ENCODE results near the gene GRAPL.
"Not testable (repeated sequence)": the region's sequence is repeated elsewhere in the genome, so short reads cannot be mapped to it uniquely, and the experiment has no call there.

Gene GRAPL

DNA sequence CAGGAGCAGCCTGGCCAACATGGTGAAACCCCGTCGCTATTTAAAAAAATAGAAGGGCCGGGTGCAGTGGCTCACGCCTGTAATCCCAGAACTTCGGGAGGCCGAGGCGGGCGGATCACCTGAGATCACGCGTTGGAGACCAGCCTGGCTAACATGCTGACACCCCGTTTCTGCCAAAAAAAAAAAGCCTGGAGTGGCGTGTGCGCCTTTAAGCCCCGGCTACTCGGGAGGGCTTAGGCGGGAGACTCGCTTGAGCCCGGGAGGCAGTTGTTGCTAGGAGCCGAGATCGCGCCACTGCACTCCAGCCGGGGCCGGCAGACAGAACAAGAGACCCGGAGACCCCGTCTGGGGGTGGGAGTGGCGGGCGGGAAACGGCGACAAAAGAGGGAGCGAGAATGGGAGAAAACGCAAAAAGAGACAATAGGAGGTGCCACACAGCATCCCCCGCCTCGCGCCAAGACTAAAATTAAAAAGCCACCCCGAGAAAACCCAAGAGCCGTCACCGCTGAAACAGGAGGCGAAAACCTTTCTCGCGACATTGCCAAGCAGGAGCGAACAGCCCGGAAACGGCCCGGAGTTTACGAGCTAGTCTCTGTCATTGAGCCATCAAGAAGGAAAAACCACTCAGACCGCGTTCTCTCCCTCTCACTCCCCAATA is 15.5 kb upstream of the GRAPL start:
- H3K4me3 ChIP-seq (ENCODE audit: extremely low read depth, insufficient read depth, low read length, poor library complexity, severe bottlenecking), result peak overlapping the region; percentile 29
- H3K4me1 ChIP-seq (ENCODE audit: control insufficient read depth, insufficient read depth, low read length, poor library complexity, severe bottlenecking); H3K36me3 ChIP-seq (ENCODE audit: control insufficient read depth, insufficient read depth, low read length); H3K9me3 ChIP-seq (ENCODE audit: control insufficient read depth, low read length): not testable (repeated sequence)
- WGBS, 2 experiments (ENCODE audit: insufficient coverage in 2 of 2), result 0 to 2% methylated on average over 3 to 8 of the region's 47 CpGs
- H3K27ac ChIP-seq (ENCODE audit: low read depth, low read length, severe bottlenecking), result peak overlapping the region; percentile 53

DNA sequence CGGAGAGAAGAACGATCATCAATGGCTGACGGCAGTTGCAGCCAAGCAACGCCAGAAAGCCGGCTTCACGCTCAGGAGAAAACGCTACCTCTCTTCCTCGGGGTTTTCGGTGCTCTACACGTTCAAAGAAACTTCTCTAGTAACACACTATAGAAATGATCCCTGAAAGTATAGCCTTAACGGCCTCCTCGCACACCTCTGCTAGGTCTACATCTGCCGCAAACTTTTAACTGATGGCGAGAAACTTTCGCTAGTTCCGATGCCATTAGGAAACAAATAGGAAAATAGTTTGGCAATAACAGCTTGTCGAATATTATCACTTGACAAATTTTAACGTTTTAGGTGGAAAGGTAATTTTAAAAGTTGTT is 14.9 kb upstream of the GRAPL start:
- H3K4me1 ChIP-seq (ENCODE audit: control insufficient read depth, insufficient read depth, low read length, poor library complexity, severe bottlenecking); H3K9me3 ChIP-seq (ENCODE audit: control insufficient read depth, low read length); H3K36me3 ChIP-seq (ENCODE audit: control insufficient read depth, insufficient read depth, low read length); H3K4me3 ChIP-seq (ENCODE audit: extremely low read depth, insufficient read depth, low read length, poor library complexity, severe bottlenecking): not testable (repeated sequence)
- WGBS, 2 experiments (ENCODE audit: insufficient coverage in 2 of 2), result no CpG with 5 or more reads among the region's 18 CpGs
- peak overlapping the region; percentile 41 for H3K27ac ChIP-seq (ENCODE audit: low read depth, low read length, severe bottlenecking)

DNA sequence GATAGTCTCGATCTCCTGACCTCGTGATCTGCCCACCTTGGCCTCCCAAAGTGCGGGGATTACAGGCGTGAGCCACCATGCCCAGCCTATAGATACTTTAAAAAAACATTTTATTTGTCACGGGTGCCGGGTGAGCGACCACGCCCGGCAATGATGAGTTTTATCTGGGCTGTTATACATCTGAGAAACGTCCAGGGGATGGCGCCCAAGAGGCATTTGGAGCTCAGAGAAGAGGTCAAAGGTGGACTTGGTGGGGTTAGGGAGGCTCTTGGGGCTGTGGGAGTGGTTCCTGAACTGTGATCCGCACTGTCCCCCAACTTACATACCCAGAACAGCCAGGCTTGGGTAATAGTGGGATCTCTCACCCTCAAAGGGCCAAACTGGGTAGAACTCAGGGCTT is 8.7 kb upstream of the GRAPL start:
- not testable (repeated sequence) for H3K4me1 ChIP-seq (ENCODE audit: control insufficient read depth, insufficient read depth, low read length, poor library complexity, severe bottlenecking); H3K4me3 ChIP-seq (ENCODE audit: extremely low read depth, insufficient read depth, low read length, poor library complexity, severe bottlenecking); H3K9me3 ChIP-seq (ENCODE audit: control insufficient read depth, low read length); H3K27ac ChIP-seq (ENCODE audit: low read depth, low read length, severe bottlenecking); H3K36me3 ChIP-seq (ENCODE audit: control insufficient read depth, insufficient read depth, low read length)
- no CpG with 5 or more reads among the region's 12 CpGs for WGBS, 2 experiments (ENCODE audit: insufficient coverage in 2 of 2)

DNA sequence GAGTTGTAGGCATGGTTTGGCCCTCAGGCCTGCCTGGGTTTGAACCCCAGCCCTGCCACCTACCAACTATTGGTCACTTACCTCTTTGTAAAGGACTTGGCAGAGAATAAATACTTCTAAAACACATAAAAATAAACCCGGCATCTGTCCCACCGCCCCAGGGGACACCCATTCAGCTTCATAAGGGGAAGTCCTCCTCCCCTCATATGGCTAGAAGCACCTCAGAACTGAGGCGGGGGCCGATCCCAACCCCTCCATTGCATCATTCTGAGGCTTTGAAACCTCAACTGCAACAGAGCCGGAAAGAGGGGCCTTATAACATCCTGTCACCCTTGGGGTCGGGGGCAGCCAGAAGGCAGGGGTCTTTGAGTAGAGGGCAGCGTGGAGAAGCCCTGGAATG is 2.1 kb upstream of the GRAPL start:
- not testable (repeated sequence) for H3K36me3 ChIP-seq (ENCODE audit: control insufficient read depth, insufficient read depth, low read length); H3K9me3 ChIP-seq (ENCODE audit: control insufficient read depth, low read length); H3K27ac ChIP-seq (ENCODE audit: low read depth, low read length, severe bottlenecking); H3K4me1 ChIP-seq (ENCODE audit: control insufficient read depth, insufficient read depth, low read length, poor library complexity, severe bottlenecking); H3K4me3 ChIP-seq (ENCODE audit: extremely low read depth, insufficient read depth, low read length, poor library complexity, severe bottlenecking)
- WGBS, 2 experiments (ENCODE audit: insufficient coverage in 2 of 2), result no CpG with 5 or more reads among the region's 7 CpGs

DNA sequence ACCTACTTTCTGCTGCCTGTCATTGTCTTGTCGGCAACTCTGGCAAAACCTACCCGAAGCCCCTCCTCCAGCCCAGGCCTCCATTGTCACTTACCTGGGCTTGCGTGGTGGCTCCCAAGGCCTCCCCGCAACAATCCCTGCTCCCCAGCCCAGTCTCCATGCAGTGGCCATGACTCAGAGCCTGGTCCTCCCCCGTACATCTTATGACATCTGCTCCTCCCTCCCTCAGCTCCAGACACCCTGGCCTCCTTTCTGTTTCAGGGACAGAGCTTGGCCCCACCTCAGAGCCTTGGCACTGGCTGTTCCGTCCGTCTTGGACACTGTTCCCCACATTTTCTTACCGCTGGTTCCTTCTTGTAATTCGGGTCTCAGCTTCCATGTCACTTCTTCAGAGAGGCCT is 2.1 kb downstream of the GRAPL start:
- H3K36me3 ChIP-seq (ENCODE audit: control insufficient read depth, insufficient read depth, low read length); H3K9me3 ChIP-seq (ENCODE audit: control insufficient read depth, low read length): not testable (repeated sequence)

DNA sequence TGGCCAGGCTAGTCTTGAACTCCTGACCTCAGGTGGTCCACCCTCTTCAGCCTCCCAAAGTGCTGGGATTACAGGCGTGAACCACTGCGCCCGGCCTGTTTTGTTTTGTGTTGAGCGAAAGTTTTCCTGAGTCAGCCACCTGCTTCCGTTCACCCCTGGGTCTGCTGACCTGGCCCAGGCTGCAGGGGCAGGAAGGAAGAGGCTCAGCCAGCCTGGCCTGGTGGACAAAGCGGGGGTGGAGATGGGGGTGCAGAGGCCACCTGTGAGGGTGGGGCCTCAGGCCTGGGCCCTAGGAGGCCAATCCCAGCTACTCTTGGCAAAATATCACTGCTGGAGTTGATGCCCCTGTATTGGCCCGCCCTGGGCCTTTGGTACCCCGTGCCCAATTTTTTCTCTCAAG is 3.7 kb downstream of the GRAPL start:
- H3K4me1 ChIP-seq (ENCODE audit: control insufficient read depth, insufficient read depth, low read length, poor library complexity, severe bottlenecking); H3K9me3 ChIP-seq (ENCODE audit: control insufficient read depth, low read length); H3K36me3 ChIP-seq (ENCODE audit: control insufficient read depth, insufficient read depth, low read length); H3K4me3 ChIP-seq (ENCODE audit: extremely low read depth, insufficient read depth, low read length, poor library complexity, severe bottlenecking); H3K27ac ChIP-seq (ENCODE audit: low read depth, low read length, severe bottlenecking): not testable (repeated sequence)
- WGBS, 2 experiments (ENCODE audit: insufficient coverage in 2 of 2), result no CpG with 5 or more reads among the region's 8 CpGs

More for the DNA sequence above, 2.1 kb downstream of the GRAPL start:
- H3K4me1 ChIP-seq (ENCODE audit: control insufficient read depth, insufficient read depth, low read length, poor library complexity, severe bottlenecking); H3K4me3 ChIP-seq (ENCODE audit: extremely low read depth, insufficient read depth, low read length, poor library complexity, severe bottlenecking); H3K27ac ChIP-seq (ENCODE audit: low read depth, low read length, severe bottlenecking): not testable (repeated sequence)
- WGBS, 2 experiments (ENCODE audit: insufficient coverage in 2 of 2), result no CpG with 5 or more reads among the region's 9 CpGs

DNA sequence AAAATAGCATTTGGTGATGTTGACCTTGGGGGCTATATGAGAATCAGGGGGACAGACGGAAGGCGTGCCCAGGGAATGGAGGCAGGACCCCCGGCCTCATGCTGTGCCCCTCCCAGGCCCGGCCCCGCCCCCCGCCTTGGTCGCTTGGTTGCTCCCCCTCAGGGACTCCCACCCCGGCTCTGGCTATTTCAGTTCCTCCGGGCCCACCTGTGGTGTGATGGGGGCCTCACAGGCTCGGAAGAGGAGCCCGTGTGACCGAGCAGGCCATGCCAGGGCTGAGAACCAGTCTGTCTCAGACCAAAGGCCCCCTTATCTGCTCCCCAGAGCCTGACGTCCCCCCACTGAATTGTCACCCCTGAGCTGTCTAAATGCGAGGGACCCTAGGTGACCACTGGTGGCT is 4.4 kb downstream of the GRAPL start:
- no CpG with 5 or more reads among the region's 14 CpGs for WGBS, 2 experiments (ENCODE audit: insufficient coverage in 2 of 2)
- H3K4me1 ChIP-seq (ENCODE audit: control insufficient read depth, insufficient read depth, low read length, poor library complexity, severe bottlenecking); H3K9me3 ChIP-seq (ENCODE audit: control insufficient read depth, low read length); H3K4me3 ChIP-seq (ENCODE audit: extremely low read depth, insufficient read depth, low read length, poor library complexity, severe bottlenecking); H3K36me3 ChIP-seq (ENCODE audit: control insufficient read depth, insufficient read depth, low read length); H3K27ac ChIP-seq (ENCODE audit: low read depth, low read length, severe bottlenecking): not testable (repeated sequence)

DNA sequence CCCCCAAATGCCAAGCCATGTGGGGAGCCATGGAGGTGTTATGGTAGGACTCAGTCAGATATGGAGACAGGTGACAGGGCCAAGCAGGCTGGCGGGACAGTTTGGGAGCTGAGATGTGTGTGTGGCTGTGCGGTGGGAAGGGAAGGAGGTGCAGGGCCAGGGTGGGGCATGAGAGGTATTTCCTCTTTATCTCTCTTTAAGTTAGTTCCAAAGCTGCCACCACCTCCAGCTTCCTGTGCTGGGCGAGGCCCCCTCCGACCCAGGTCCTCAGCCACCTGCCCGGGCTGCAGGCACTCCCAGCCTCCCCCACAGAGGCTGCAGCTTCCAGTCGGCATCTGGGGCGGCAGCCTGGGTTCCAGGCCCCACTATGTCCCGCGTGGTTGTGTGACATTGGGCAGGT is 6.4 kb downstream of the GRAPL start:
- not testable (repeated sequence) for H3K36me3 ChIP-seq (ENCODE audit: control insufficient read depth, insufficient read depth, low read length); H3K27ac ChIP-seq (ENCODE audit: low read depth, low read length, severe bottlenecking); H3K9me3 ChIP-seq (ENCODE audit: control insufficient read depth, low read length); H3K4me1 ChIP-seq (ENCODE audit: control insufficient read depth, insufficient read depth, low read length, poor library complexity, severe bottlenecking); H3K4me3 ChIP-seq (ENCODE audit: extremely low read depth, insufficient read depth, low read length, poor library complexity, severe bottlenecking)
- WGBS, 2 experiments (ENCODE audit: insufficient coverage in 2 of 2), result no CpG with 5 or more reads among the region's 9 CpGs

DNA sequence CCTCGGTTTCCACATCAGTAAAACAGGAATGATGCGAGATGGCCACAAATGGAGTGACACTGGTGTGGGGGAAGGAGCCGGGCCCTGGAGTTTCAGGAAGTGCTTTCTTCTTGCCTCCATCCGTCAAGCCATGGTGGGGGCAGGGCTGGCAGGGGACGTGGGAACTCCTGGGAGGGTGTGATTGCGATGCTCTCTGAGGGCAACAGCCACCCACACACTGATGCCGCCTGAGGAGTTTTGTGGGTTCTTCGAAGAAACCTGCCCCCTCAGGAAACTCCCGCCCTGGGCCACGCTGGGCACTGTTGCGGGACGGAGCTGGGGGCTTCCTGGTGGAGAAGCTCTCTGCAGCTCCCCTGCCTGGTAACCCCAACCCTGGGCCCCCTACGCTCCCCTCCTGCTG is 8.0 kb downstream of the GRAPL start:
- not testable (repeated sequence) for H3K27ac ChIP-seq (ENCODE audit: low read depth, low read length, severe bottlenecking); H3K9me3 ChIP-seq (ENCODE audit: control insufficient read depth, low read length); H3K4me3 ChIP-seq (ENCODE audit: extremely low read depth, insufficient read depth, low read length, poor library complexity, severe bottlenecking); H3K36me3 ChIP-seq (ENCODE audit: control insufficient read depth, insufficient read depth, low read length); H3K4me1 ChIP-seq (ENCODE audit: control insufficient read depth, insufficient read depth, low read length, poor library complexity, severe bottlenecking)
- no CpG with 5 or more reads among the region's 13 CpGs for WGBS, 2 experiments (ENCODE audit: insufficient coverage in 2 of 2)

DNA sequence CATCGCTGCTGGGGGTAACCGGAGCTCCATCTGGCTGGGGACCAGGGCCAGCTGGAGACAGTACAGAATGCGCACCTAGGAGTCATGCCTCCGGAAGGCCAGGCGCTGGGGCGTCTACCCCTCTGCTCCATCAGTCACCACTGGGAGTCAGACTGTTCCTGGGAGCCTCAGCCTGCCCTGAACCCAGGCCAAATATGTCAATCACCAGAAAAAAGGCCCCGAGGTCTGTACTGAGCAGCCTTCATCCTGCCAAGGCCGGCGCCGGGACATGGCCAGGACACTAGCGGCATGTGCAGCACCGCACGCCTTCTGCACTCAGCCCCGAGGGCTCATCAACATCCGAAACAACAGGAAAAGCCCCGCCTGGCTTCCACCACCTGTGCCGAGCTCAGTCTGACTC is 8.7 kb downstream of the GRAPL start:
- WGBS, 2 experiments (ENCODE audit: insufficient coverage in 2 of 2), result no CpG with 5 or more reads among the region's 17 CpGs
- not testable (repeated sequence) for H3K4me3 ChIP-seq (ENCODE audit: extremely low read depth, insufficient read depth, low read length, poor library complexity, severe bottlenecking); H3K9me3 ChIP-seq (ENCODE audit: control insufficient read depth, low read length); H3K4me1 ChIP-seq (ENCODE audit: control insufficient read depth, insufficient read depth, low read length, poor library complexity, severe bottlenecking); H3K27ac ChIP-seq (ENCODE audit: low read depth, low read length, severe bottlenecking); H3K36me3 ChIP-seq (ENCODE audit: control insufficient read depth, insufficient read depth, low read length)

DNA sequence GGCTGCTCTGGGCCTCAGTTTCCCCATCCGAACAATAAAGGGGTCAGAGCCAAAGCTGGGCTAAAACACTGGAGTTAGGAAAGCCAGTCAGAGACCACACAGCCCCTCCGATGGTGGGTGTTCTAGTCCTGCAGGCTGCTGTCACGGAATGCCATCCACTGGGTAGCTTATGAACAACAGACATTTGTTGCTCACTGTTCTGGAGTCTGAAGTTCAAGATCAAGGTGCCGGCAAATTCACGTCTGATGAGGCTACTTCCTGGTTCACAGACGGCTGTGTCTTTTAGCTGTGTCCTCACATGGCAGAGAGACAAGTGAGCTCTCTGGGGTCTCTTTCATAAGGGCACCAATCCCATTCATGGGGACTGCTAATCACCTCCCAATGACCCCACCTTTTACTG is 9.2 kb downstream of the GRAPL start:
- not testable (repeated sequence) for H3K4me1 ChIP-seq (ENCODE audit: control insufficient read depth, insufficient read depth, low read length, poor library complexity, severe bottlenecking); H3K9me3 ChIP-seq (ENCODE audit: control insufficient read depth, low read length); H3K36me3 ChIP-seq (ENCODE audit: control insufficient read depth, insufficient read depth, low read length); H3K4me3 ChIP-seq (ENCODE audit: extremely low read depth, insufficient read depth, low read length, poor library complexity, severe bottlenecking); H3K27ac ChIP-seq (ENCODE audit: low read depth, low read length, severe bottlenecking)
- no CpG with 5 or more reads among the region's 6 CpGs for WGBS, 2 experiments (ENCODE audit: insufficient coverage in 2 of 2)

DNA sequence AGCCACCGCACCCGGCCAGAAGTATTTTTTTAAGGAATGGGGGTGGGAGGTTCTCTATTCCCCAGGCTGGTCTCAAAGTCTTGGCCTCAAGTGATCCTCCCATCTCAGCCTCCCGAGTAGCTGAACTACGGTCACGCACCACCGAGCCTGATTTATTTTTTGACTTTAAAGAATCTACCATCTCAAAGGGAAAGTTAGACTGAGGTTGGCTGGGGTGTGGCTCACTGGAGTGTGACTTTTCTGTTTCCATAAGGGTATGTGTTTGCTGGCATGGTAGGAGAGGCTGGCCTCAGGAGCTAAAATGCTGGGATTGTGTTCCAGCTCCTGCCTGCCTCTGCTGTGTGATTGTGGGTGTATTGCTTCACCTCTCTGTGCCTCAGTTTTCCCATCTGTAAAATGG is 10.6 kb downstream of the GRAPL start:
- no CpG with 5 or more reads among the region's 6 CpGs for WGBS, 2 experiments (ENCODE audit: insufficient coverage in 2 of 2)
- H3K4me3 ChIP-seq (ENCODE audit: extremely low read depth, insufficient read depth, low read length, poor library complexity, severe bottlenecking); H3K4me1 ChIP-seq (ENCODE audit: control insufficient read depth, insufficient read depth, low read length, poor library complexity, severe bottlenecking); H3K36me3 ChIP-seq (ENCODE audit: control insufficient read depth, insufficient read depth, low read length); H3K9me3 ChIP-seq (ENCODE audit: control insufficient read depth, low read length); H3K27ac ChIP-seq (ENCODE audit: low read depth, low read length, severe bottlenecking): not testable (repeated sequence)
